Chondrocyte (in vitro differentiated cells): Measurements from ENCODE around the gene PCNX1. TPM values are rescaled to one million over a fixed set of nuclear protein-coding genes. Genes with fewer than 3 reads are reported as not detected.

Experiments
- DNase-seq: peaks from one replicate; pipeline ENCODE4 v3.0.0; 2021; ENCODE audit warnings: mixed read lengths, low spot score
- H3K27ac Mint-ChIP-seq: one replicate; pipeline ENCODE4 v1.8.0; 2021; ENCODE audit warnings: mild to moderate bottlenecking, moderate library complexity, mixed read lengths; ENCODE audit not compliant: unreplicated experiment
- H3K27me3 Mint-ChIP-seq: 2 replicates; pipeline ENCODE4 v1.8.0; 2021; ENCODE audit warnings: low read depth, mixed read lengths
- H3K36me3 Mint-ChIP-seq: 2 replicates; pipeline ENCODE4 v1.8.0; 2021; ENCODE audit warnings: low read depth, mixed read lengths
- H3K4me1 Mint-ChIP-seq: 2 replicates; pipeline ENCODE4 v1.8.0; 2021; ENCODE audit warnings: low read depth, mild to moderate bottlenecking, mixed read lengths
- H3K4me3 Mint-ChIP-seq: one replicate; pipeline ENCODE4 v1.8.0; 2021; ENCODE audit warnings: mild to moderate bottlenecking, moderate library complexity, mixed read lengths; ENCODE audit not compliant: unreplicated experiment
- H3K9me3 Mint-ChIP-seq: 2 replicates; pipeline ENCODE4 v1.8.0; 2021; ENCODE audit warnings: low read depth, mixed read lengths
- CTCF ChIP-seq: fragments of 200-600 bp; sonication (generic); IDR thresholded peaks from 2 replicates; pipeline ENCODE4 v1.5.0; 2021; ENCODE audit warnings: antibody characterized with exemption, mild to moderate bottlenecking, moderate library complexity
- total RNA-seq: library from RNA; stranded (reverse); gene quantifications from 3 replicates; pipeline ENCODE4 v1.2.1, GENCODE V29; 2021

PCNX1 gene
- total RNA-seq, 1 donor from 2014 or later: 54.3 TPM

GRCh38 chr14:70881549-70882177 is 25.6 kb upstream of the PCNX1 start:
- Mint-ChIP-seq H3K27me3 (no peaks in the 10 kb centered on the region), H3K27ac (no peak overlapping the region)

GRCh38 chr14:70882776-70883492 is 24.3 kb upstream of the PCNX1 start:
- peaks cover 19% of the 10 kb centered on the region for H3K4me1 Mint-ChIP-seq
- DNase-seq: no peak
- no peaks in the 10 kb centered on the region for H3K9me3 Mint-ChIP-seq

More at GRCh38 chr14:70881549-70882177, 25.6 kb upstream of the PCNX1 start:
- H3K9me3 Mint-ChIP-seq: no peaks in the 10 kb centered on the region
- no peak for TF ChIP-seq CTCF
- H3K4me3 Mint-ChIP-seq: no peak overlapping the region
- no peak for DNase-seq
- peaks cover 7% of the 10 kb centered on the region for H3K4me1 Mint-ChIP-seq
- no peaks in the 10 kb centered on the region for H3K36me3 Mint-ChIP-seq

GRCh38 chr14:70884595-70885342 is 22.5 kb upstream of the PCNX1 start:
- TF ChIP-seq CTCF: no peak
- no peaks in the 10 kb centered on the region for H3K36me3 Mint-ChIP-seq
- H3K4me3 Mint-ChIP-seq: no peak overlapping the region
- no peaks in the 10 kb centered on the region for H3K27me3 Mint-ChIP-seq
- H3K9me3 Mint-ChIP-seq: no peaks in the 10 kb centered on the region
- no peak overlapping the region for H3K27ac Mint-ChIP-seq
- peaks cover 36% of the 10 kb centered on the region for H3K4me1 Mint-ChIP-seq
- no peak for DNase-seq

More at GRCh38 chr14:70882776-70883492, 24.3 kb upstream of the PCNX1 start:
- H3K27me3 Mint-ChIP-seq: no peaks in the 10 kb centered on the region
- TF ChIP-seq CTCF: no peak
- H3K4me3 Mint-ChIP-seq: no peak overlapping the region
- H3K27ac Mint-ChIP-seq: no peak overlapping the region
- no peaks in the 10 kb centered on the region for H3K36me3 Mint-ChIP-seq

GRCh38 chr14:70885343-70886022 is 21.8 kb upstream of the PCNX1 start:
- Mint-ChIP-seq H3K36me3 (no peaks in the 10 kb centered on the region), H3K9me3 (no peaks in the 10 kb centered on the region), H3K27ac (no peak overlapping the region), H3K4me3 (no peak overlapping the region), H3K27me3 (no peaks in the 10 kb centered on the region), H3K4me1 (peaks cover 41% of the 10 kb centered on the region)
- no peak for DNase-seq
- TF ChIP-seq CTCF: no peak
